GM12878 (cell line): ENCODE data around the gene GPBP1L1. TPM values are rescaled to one million over a fixed set of nuclear protein-coding genes. Genes with fewer than 3 reads are reported as not detected.

Experiments used
- BACH1 ChIP-seq: fragments of 450-650 bp; IDR thresholded peaks from 2 replicates; pipeline ENCODE4 v1.6.1; 2017; ENCODE audit warnings: mild to moderate bottlenecking, borderline replicate concordance
- BCL3 ChIP-seq: IDR thresholded peaks from 2 replicates; pipeline ENCODE4 v1.6.1; 2011; ENCODE audit warnings: borderline replicate concordance, low read depth, mild to moderate bottlenecking, moderate library complexity, low read length; ENCODE audit not compliant: insufficient read depth, poor library complexity, severe bottlenecking
- CBFB ChIP-seq: IDR thresholded peaks from 2 replicates; pipeline ENCODE4 v1.6.1; 2016; ENCODE audit warnings: antibody characterized with exemption, low read depth
- CEBPB ChIP-seq, 2 experiments: fragments of 150-350 bp in 1 of 2; IDR thresholded peaks; 2 replicates each; pipeline ENCODE4 v1.6.1; 2012 to 2014; ENCODE audit warnings: low read depth in 2 of 2, low read length in 2 of 2, borderline replicate concordance in 1 of 2, inconsistent platforms in 1 of 2
- CHD2 ChIP-seq: IDR thresholded peaks from 2 replicates; pipeline ENCODE4 v1.6.1; 2011; ENCODE audit warnings: low read depth, low read length, improper control_type of control experiment, borderline replicate concordance
- E2F4 ChIP-seq: IDR thresholded peaks from 2 replicates; pipeline ENCODE4 v1.6.1; 2012; ENCODE audit warnings: low read depth, low read length, improper control_type of control experiment
- EGR1 ChIP-seq, 2 experiments: IDR thresholded peaks; 1 replicate in 1 of 2; 2 replicates in 1 of 2; pipeline ENCODE4 v1.6.1; 2011 to 2012; ENCODE audit warnings: low read depth in 2 of 2, low read length in 2 of 2, borderline replicate concordance in 1 of 2, mild to moderate bottlenecking in 1 of 2, moderate library complexity in 1 of 2
- FOS ChIP-seq: IDR thresholded peaks from 3 replicates; pipeline ENCODE4 v1.6.1; 2011; ENCODE audit warnings: borderline replicate concordance; ENCODE audit not compliant: insufficient read length; ENCODE audit errors: extremely low read depth
- FOXK2 ChIP-seq: fragments of 450-650 bp; IDR thresholded peaks from 2 replicates; pipeline ENCODE4 v1.6.1; 2017; ENCODE audit warnings: mild to moderate bottlenecking, moderate library complexity
- NKRF ChIP-seq: fragments of 450-650 bp; conservative IDR thresholded peaks from 2 replicates; pipeline ENCODE4 v1.6.1; 2017; ENCODE audit warnings: mild to moderate bottlenecking, moderate library complexity
- NR2F1 ChIP-seq: fragments of 450-650 bp; conservative IDR thresholded peaks from 2 replicates; pipeline ENCODE4 v1.6.1; 2017; ENCODE audit warnings: mild to moderate bottlenecking
- POLR2A ChIP-seq: IDR thresholded peaks from 2 replicates; pipeline ENCODE4 v1.6.1; 2011; ENCODE audit warnings: low read depth, mild to moderate bottlenecking, low read length
- POU2F2 ChIP-seq: IDR thresholded peaks from 3 replicates; pipeline ENCODE4 v1.6.1; 2011; ENCODE audit warnings: low read depth, mild to moderate bottlenecking, low read length, borderline replicate concordance
- RELB ChIP-seq: fragments of 450-650 bp; IDR thresholded peaks from 2 replicates; pipeline ENCODE4 v1.6.1; 2017; ENCODE audit warnings: low read depth, mild to moderate bottlenecking, moderate library complexity
- SMAD1 ChIP-seq: fragments of 450-650 bp; IDR thresholded peaks from 2 replicates; pipeline ENCODE4 v1.6.1; 2018; ENCODE audit warnings: mild to moderate bottlenecking, low read depth; ENCODE audit not compliant: partially characterized antibody
- SREBF2 ChIP-seq: IDR thresholded peaks from 2 replicates; pipeline ENCODE4 v1.6.1; 2012; ENCODE audit warnings: mild to moderate bottlenecking, low read length
- YY1 ChIP-seq: IDR thresholded peaks from 2 replicates; pipeline ENCODE4 v1.6.1; 2011; ENCODE audit warnings: low read depth, mild to moderate bottlenecking, low read length
- ZBTB4 ChIP-seq: fragments of 450-650 bp; formaldehyde crosslinking; IDR thresholded peaks from 2 replicates; pipeline ENCODE4 v1.4.0; 2022; ENCODE audit warnings: mild to moderate bottlenecking, moderate library complexity
- polyA plus RNA-seq, 11 experiments: library from polyadenylated mRNA; depleted of rRNA in 4 of 11; unstranded in 6 of 11; stranded (reverse) in 5 of 11; fragments of >200 nt; fragmentation: Nextera tagmentation in 4 of 11; fragmentation: Illumina TruSeq in 1 of 11; extraction: Ambion mirVana in 4 of 11; extraction: Trizol in 1 of 11; gene quantifications; 1 replicate in 1 of 11; 2 replicates in 10 of 11; pipeline versions ENCODE4 v1.2.1 to v1.2.3, GENCODE V29; 2011 to 2016; ENCODE audit warnings: inconsistent platforms in 2 of 11, missing spikeins in 2 of 11, low read depth in 1 of 11
- total RNA-seq, 4 experiments: library from RNA; depleted of rRNA in 3 of 4; stranded (reverse); fragments of >200 nt in 3 of 4; fragmentation: Illumina TruSeq in 1 of 4; extraction: Trizol in 1 of 4; gene quantifications; 2 replicates each; pipeline versions ENCODE4 v1.2.1 to v1.2.3, GENCODE V29; 2013 to 2021

The GPBP1L1 gene
- total and polyA plus RNA-seq, 10 of the 15 experiments (the other 5 are each of a cell fraction or from before 2014, with no cell fraction given): 37.3 to 91.6 (median 81.2) TPM

- TF ChIP-seq NKRF (peak; percentile 59), E2F4 (no peak), POLR2A (peak; percentile 85), SREBF2 (no peak), FOS (no peak), NR2F1 (peak; percentile 72), BACH1 (peak; percentile 10), CBFB (peak; percentile 12; the same call in 1 of the 2 replicates), ZBTB4 (peak; percentile 49; the same call in 1 of the 2 replicates), EGR1 (IDR thresholded peaks at IDR 0.05; ENCODE audit: borderline replicate concordance in 1 of 2, low read depth in 2 of 2, low read length in 2 of 2) (peak in 1 of 2 experiments; percentile 41; a peak in 2 of 3 replicates), BCL3 (no peak), YY1 (peak; percentile 98), CHD2 (peak; percentile 54; the same call in 1 of the 2 replicates), FOXK2 (no peak), POU2F2 (peak; percentile 33; the same call in 2 of the 3 replicates), RELB (no peak; the same call in none of the 2 replicates), SMAD1 (peak; percentile 72), CEBPB (IDR thresholded peaks at IDR 0.05; ENCODE audit: borderline replicate concordance in 1 of 2, low read depth in 2 of 2, low read length in 2 of 2) (no peak)
Measured at GRCh38 chr1:45686288-45687013, at the start of gene GPBP1L1 (continued).
